SK-N-MC (cell line): Measurements from ENCODE around the gene DENND4C.

Experiments
- EZH2 ChIP-seq: fragments of 200-600 bp; sonication (generic); IDR thresholded peaks from one replicate; pipeline ENCODE4 v1.6.1; 2017; ENCODE audit warnings: antibody characterized with exemption
- POLR2AphosphoS5 ChIP-seq: IDR thresholded peaks from 2 replicates; pipeline ENCODE4 v1.6.1; 2012; ENCODE audit warnings: mild to moderate bottlenecking, low read depth, low read length, borderline replicate concordance

- TF ChIP-seq EZH2 = no peak
- no peak for TF ChIP-seq POLR2AphosphoS5
Measured at GRCh38 chr9:19409401-19410194, 179.1 kb downstream of the DENND4C start.
